ENCODE measurements around the gene IBA57. TPM values are rescaled to one million over a fixed set of nuclear protein-coding genes. Genes with fewer than 3 reads are reported as not detected.

Gene IBA57
- total and polyA plus RNA-seq, 4 donors = 2.8 to 21.4 (median 6.9) TPM

DNA sequence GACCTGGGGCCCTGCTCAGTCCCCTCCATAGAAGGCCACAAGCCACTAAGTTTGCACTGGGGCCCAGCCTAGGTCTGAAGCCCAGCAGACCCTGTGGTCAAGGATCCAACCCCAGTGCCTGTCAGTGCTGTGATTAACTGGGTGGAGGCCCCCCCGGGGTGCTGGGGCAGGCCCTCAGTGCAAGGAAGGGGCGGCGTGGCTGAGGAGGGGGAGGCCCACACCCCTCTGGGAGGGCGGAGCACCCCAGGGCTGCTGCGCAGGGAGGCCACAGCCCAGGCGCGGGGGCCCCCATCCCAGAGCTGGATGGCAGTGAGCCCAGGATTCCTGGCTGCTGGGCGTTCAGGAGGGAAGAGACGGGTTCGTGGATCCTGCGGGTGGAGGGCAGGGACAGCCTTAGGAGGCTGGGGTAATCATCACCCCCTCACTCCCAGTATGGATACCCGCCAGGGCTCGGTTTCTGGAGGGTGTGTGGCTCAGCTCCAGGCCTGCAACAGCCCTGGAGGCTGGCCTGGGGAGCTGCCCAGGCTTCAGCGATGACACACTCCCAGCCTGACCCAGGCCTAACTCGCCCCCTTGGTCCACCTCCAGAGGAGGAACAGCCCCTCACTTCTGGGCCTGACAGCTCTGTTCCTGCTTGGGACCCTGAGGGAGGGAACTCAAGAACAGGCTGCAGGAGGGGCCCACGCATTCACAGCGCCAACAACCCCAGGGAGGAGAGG, 15.0 kb upstream of the IBA57 start:
- peak overlapping the region in 1 of 2 donors; percentile 71 for H3K27ac ChIP-seq (ENCODE audit: low read depth in 1 of 2, low read length in 1 of 2)
- peak; percentile 92 to 96 (median 94) for DNase-seq

DNA sequence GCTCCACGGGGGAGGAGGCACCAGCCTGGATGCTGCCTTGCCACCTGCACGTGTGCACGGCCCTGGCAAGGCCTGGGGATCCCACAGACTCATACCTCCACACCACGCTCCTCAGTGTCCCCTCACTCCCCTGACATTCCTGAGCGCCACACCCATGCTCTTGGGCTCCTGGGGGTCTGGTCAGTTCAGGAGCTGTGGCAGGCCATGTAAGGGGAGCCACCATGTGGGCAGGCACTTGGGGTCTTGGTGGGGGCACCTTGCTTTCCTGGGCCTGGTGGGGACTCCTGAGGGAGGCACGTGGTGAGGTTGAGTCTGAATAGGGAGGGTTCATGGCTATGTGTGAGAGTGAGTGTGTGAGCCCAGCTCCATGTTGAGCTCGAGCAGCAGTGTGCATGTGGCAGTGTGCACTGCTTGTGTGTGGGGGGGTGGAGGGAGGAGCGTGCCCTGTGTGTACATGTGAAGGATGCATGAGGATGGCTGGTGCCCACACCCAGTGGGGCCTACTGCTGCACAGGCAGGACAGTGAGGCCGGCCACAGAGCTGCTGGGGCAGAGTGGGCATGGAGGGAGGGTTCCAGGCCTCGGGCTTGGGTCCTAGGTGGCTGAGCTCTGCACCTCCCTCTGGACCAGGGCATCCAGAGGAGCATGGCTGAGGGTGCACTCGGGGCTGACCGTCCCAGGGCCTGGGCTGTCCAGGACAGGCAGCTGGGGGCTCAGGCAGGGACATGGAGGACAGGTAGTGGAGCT, 14.3 kb upstream of the IBA57 start:
- DNase-seq (peak in 1 of 3 donors; percentile 14), ATAC-seq (ENCODE audit: insufficient read depth, low FRiP score) (no peak)
- peaks cover 0 to 4% (median 0%) of the 10 kb centered on the region in 3 donors for H3K27me3 ChIP-seq (ENCODE audit: control insufficient read depth in 3 of 3, insufficient read depth in 3 of 3, low read length in 2 of 3)
- no peaks in the 10 kb centered on the region for H3K9me3 ChIP-seq (ENCODE audit: control insufficient read depth in 4 of 4, insufficient read depth in 3 of 4, low read length in 3 of 4)
- no peak for TF ChIP-seq CTCF (IDR thresholded peaks at IDR 0.05; ENCODE audit: control extremely low read depth, extremely low read depth)
- peak overlapping the region in 1 of 2 donors; percentile 71 for H3K27ac ChIP-seq (ENCODE audit: low read depth in 1 of 2, low read length in 1 of 2)
- WGBS, 2 donors = 69 to 82% methylated on average over 11 to 12 of the region's 12 CpGs
- H3K9ac ChIP-seq (ENCODE audit: insufficient read depth in 1 of 2, low read length in 2 of 2) = peak overlapping the region; percentile 3 to 34
- peaks cover 8 to 44% (median 30%) of the 10 kb centered on the region in 5 donors for H3K4me1 ChIP-seq (ENCODE audit: control insufficient read depth in 5 of 5, insufficient read depth in 5 of 5, low read length in 5 of 5)
- H3K36me3 ChIP-seq (ENCODE audit: control insufficient read depth in 4 of 4, insufficient read depth in 4 of 4, low read length in 4 of 4) = peaks cover 0 to 34% (median 1%) of the 10 kb centered on the region in 4 donors
- H3K4me3 ChIP-seq = no peak overlapping the region

More for the DNA sequence above, 15.0 kb upstream of the IBA57 start:
- ATAC-seq (ENCODE audit: insufficient read depth, low FRiP score) = no peak
- 43 to 68% methylated on average over 17 of the region's 17 CpGs for WGBS, 2 donors
- Histone ChIP-seq H3K4me3 (no peak overlapping the region), H3K36me3 (ENCODE audit: control insufficient read depth in 4 of 4, insufficient read depth in 4 of 4, low read length in 4 of 4) (peaks cover 0 to 40% (median 1%) of the 10 kb centered on the region in 4 donors), H3K9me3 (ENCODE audit: control insufficient read depth in 4 of 4, insufficient read depth in 3 of 4, low read length in 3 of 4) (no peaks in the 10 kb centered on the region), H3K27me3 (ENCODE audit: control insufficient read depth in 3 of 3, insufficient read depth in 3 of 3, low read length in 2 of 3) (no peaks in the 10 kb centered on the region), H3K9ac (ENCODE audit: insufficient read depth in 1 of 2, low read length in 2 of 2) (peak overlapping the region; percentile 3 to 34), H3K4me1 (ENCODE audit: control insufficient read depth in 5 of 5, insufficient read depth in 5 of 5, low read length in 5 of 5) (peaks cover 8 to 41% (median 30%) of the 10 kb centered on the region in 5 donors)
- TF ChIP-seq CTCF (IDR thresholded peaks at IDR 0.05; ENCODE audit: control extremely low read depth, extremely low read depth) = no peak

DNA sequence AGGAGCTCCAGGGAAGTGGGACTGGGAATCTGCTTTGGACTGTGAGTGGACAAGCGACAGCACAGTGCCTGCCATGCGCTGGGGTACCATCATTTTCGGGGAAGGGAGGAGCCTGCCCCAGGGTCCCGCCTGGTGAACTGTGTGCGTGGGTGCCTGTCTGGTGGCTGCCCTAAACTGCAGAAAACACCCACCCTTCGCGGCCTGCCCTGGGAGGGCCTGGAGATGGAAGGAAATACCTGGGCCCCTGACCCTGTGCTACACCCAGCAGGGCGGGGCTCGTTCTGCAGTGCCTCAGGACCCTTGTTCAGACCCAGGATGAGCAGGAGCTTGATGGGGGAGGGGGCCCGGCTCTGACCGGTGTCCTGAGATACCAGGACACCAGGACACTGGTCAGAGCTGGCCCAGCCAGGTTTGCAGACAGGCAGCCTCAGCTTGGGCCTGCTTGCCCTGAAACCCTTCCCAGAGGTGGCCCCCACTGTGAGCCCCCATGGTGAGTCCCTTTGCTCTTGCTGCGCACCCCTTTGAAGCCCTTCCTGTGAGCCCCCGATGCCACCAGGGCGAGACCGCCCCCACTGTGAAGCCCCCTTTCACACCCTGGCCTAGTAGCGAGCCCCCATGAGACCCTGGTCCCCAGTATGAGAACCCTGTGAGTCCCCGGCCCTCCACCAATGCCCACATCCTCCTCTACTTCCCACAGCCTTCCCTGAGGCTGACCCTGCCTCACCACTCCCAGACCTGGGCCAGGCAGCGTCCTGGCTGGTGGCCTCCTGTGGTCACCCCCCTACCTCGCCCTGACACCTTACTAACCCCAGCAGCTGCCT, 13.3 kb upstream of the IBA57 start:
- no peak for DNase-seq
- no peak overlapping the region for H3K4me3 ChIP-seq
- 89 to 94% methylated on average over 19 of the region's 19 CpGs for WGBS, 2 donors
- no peak overlapping the region for H3K9ac ChIP-seq (ENCODE audit: insufficient read depth in 1 of 2, low read length in 2 of 2)
- ATAC-seq (ENCODE audit: insufficient read depth, low FRiP score) = no peak
- peaks cover 8 to 46% (median 30%) of the 10 kb centered on the region in 5 donors for H3K4me1 ChIP-seq (ENCODE audit: control insufficient read depth in 5 of 5, insufficient read depth in 5 of 5, low read length in 5 of 5)
- H3K9me3 ChIP-seq (ENCODE audit: control insufficient read depth in 4 of 4, insufficient read depth in 3 of 4, low read length in 3 of 4) = no peaks in the 10 kb centered on the region
- no peak for TF ChIP-seq CTCF (IDR thresholded peaks at IDR 0.05; ENCODE audit: control extremely low read depth, extremely low read depth)
- H3K27me3 ChIP-seq (ENCODE audit: control insufficient read depth in 3 of 3, insufficient read depth in 3 of 3, low read length in 2 of 3) = peaks cover 0 to 7% (median 0%) of the 10 kb centered on the region in 3 donors
- peaks cover 0 to 25% (median 0%) of the 10 kb centered on the region in 4 donors for H3K36me3 ChIP-seq (ENCODE audit: control insufficient read depth in 4 of 4, insufficient read depth in 4 of 4, low read length in 4 of 4)
- peak overlapping the region in 1 of 2 donors; percentile 49 for H3K27ac ChIP-seq (ENCODE audit: low read depth in 1 of 2, low read length in 1 of 2)

Data from lung (tissue), 12 donors.